Retinal pigment epithelial cell (primary cell): ENCODE results near the gene PRDM8.

ENCODE experiments used
- DNase-seq: peaks from one replicate; pipeline ENCODE4 v3.0.0-alpha.2; 2010; ENCODE audit warnings: low read depth
- H3K4me3 ChIP-seq: 2 replicates; pipeline ENCODE4 v1.5.1; 2011; ENCODE audit warnings: mild to moderate bottlenecking, low read length, control low read depth, moderate library complexity
- CTCF ChIP-seq: conservative IDR thresholded peaks from 2 replicates; pipeline ENCODE4 v1.5.1; 2011; ENCODE audit warnings: low read depth, low read length, control low read depth, inconsistent platforms

PRDM8 gene

GRCh38 chr4:80207172-80207583 lies 9.9 kb downstream of the PRDM8 start:
- peak overlapping the region; percentile 15 for H3K4me3 ChIP-seq

GRCh38 chr4:80207664-80208063 lies 10.4 kb downstream of the PRDM8 start:
- no peak for TF ChIP-seq CTCF
- DNase-seq, result no peak
- no peak overlapping the region for H3K4me3 ChIP-seq

More at GRCh38 chr4:80207172-80207583, 9.9 kb downstream of the PRDM8 start:
- TF ChIP-seq CTCF, result no peak
- no peak for DNase-seq

GRCh38 chr4:80208610-80209339 lies 11.5 kb downstream of the PRDM8 start:
- no peak for DNase-seq
- no peak overlapping the region for H3K4me3 ChIP-seq
- TF ChIP-seq CTCF, result no peak

- DNase-seq, result no peak
- TF ChIP-seq CTCF, result no peak
- H3K4me3 ChIP-seq, result no peak overlapping the region
Measured at GRCh38 chr4:80209340-80209701, 12.0 kb downstream of the PRDM8 start.

- TF ChIP-seq CTCF, result no peak
- DNase-seq, result no peak
- no peak overlapping the region for H3K4me3 ChIP-seq
Measured at GRCh38 chr4:80210549-80210948, 13.2 kb downstream of the PRDM8 start.

- TF ChIP-seq CTCF, result no peak
- DNase-seq, result no peak
- H3K4me3 ChIP-seq, result no peak overlapping the region
Measured at GRCh38 chr4:80213117-80213815, 16.0 kb downstream of the PRDM8 start.
